Stimulated activated CD8-positive, alpha-beta memory T cell treated with anti-CD3 and anti-CD28 coated beads, Interleukin-12 subunit alpha, Interleukin-12 subunit beta, amount 100 ng/mL, for 24 hours (primary cell): ENCODE data around the gene KCND2.
"Not testable (repeated sequence)": the region's sequence is repeated elsewhere in the genome, so short reads cannot be mapped to it uniquely, and the experiment has no call there.

ENCODE experiments used
- DNase-seq: peaks from one replicate; pipeline ENCODE4 v3.0.0-alpha.2; 2020; ENCODE audit errors: extremely low read depth

Gene KCND2

GRCh38 chr7:120272701-120273475 is at the start of gene KCND2:
Gene KCND2 (plus strand): TSS chr7:120273175.
- no peak for DNase-seq

GRCh38 chr7:120226188-120226587 is 46.8 kb upstream of the KCND2 start:
- no peak for DNase-seq

- no peak for DNase-seq
These were observed 45.7 kb upstream of the KCND2 start for GRCh38 chr7:120227255-120227654.

- DNase-seq: no peak
These were observed 43.9 kb upstream of the KCND2 start for GRCh38 chr7:120229084-120229483.

- DNase-seq: no peak
These were observed 39.6 kb upstream of the KCND2 start for GRCh38 chr7:120233338-120233737.

- DNase-seq: not testable (repeated sequence)
These were observed 32.6 kb upstream of the KCND2 start for GRCh38 chr7:120240350-120240749.

GRCh38 chr7:120241973-120242372 is 31.0 kb upstream of the KCND2 start:
- DNase-seq: no peak

GRCh38 chr7:120254845-120255244 is 18.1 kb upstream of the KCND2 start:
- no peak for DNase-seq

- no peak for DNase-seq
These were observed 16.5 kb upstream of the KCND2 start for GRCh38 chr7:120256344-120257070.

GRCh38 chr7:120259386-120259785 is 13.6 kb upstream of the KCND2 start:
- DNase-seq: no peak

- no peak for DNase-seq
These were observed 12.9 kb upstream of the KCND2 start for GRCh38 chr7:120260111-120260510.

- DNase-seq: no peak
These were observed 714 bp upstream of the KCND2 start for GRCh38 chr7:120272261-120272660.

GRCh38 chr7:120273476-120273975 is 551 bp downstream of the KCND2 start:
- DNase-seq: no peak

- no peak for DNase-seq
These were observed 1.5 kb downstream of the KCND2 start for GRCh38 chr7:120274482-120274881.

GRCh38 chr7:120274899-120275298 is 1.9 kb downstream of the KCND2 start:
- no peak for DNase-seq

- no peak for DNase-seq
These were observed 3.7 kb downstream of the KCND2 start for GRCh38 chr7:120276720-120277119.

- DNase-seq: no peak
These were observed 5.8 kb downstream of the KCND2 start for GRCh38 chr7:120278773-120279172.

- DNase-seq: no peak
These were observed 7.8 kb downstream of the KCND2 start for GRCh38 chr7:120280743-120281142.

- DNase-seq: no peak
These were observed 20.1 kb downstream of the KCND2 start for GRCh38 chr7:120293027-120293426.

GRCh38 chr7:120302190-120302589 is 29.2 kb downstream of the KCND2 start:
- DNase-seq: no peak

- no peak for DNase-seq
These were observed 30.1 kb downstream of the KCND2 start for GRCh38 chr7:120303105-120303504.

- DNase-seq: no peak
These were observed 31.7 kb downstream of the KCND2 start for GRCh38 chr7:120304674-120305073.

GRCh38 chr7:120307991-120308545 is 35.1 kb downstream of the KCND2 start:
- no peak for DNase-seq
